GM12873 (cell line): Measurements from ENCODE around the gene PCGF3.

Experiments used
- CTCF ChIP-seq: IDR thresholded peaks from 2 replicates; pipeline ENCODE4 v1.5.1; 2012; ENCODE audit warnings: low read depth, mild to moderate bottlenecking, moderate library complexity, low read length, control low read depth; ENCODE audit not compliant: insufficient read depth; ENCODE audit errors: missing control alignments

Gene PCGF3

DNA sequence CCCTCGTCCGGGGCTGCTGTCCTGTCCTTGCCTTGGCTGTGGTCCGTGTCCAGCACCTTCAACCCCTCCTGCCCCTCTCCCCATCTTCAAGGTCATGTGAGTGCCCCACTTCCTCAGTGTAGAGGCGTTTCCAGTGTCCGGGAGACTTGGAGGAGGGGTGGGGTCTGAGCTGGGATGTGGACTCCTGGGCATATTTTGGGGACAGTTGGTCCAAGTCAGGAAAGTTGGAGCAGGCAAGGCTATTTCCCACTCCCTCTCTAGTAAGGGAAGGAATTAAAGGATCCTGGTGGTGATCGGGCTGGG is 3.0 kb downstream of the PCGF3 start:
- no peak for TF ChIP-seq CTCF

DNA sequence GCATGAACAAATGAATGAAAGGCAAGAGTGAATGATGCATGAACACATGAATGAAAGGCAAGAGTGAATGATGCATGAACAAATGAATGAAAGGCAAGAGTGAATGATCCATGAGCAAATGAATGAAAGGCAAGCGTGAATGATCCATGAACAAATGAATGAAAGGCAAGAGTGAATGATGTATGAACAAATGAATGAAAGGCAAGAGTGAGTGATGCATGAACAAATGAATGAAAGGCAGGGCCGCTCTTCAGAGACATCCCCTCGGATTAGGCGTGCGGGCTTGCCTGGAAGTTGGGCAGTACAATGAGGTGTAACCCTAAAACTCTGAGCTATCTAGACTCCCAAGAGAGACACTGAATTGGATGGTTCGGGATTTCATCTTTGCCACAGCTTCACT is 3.7 kb downstream of the PCGF3 start:
- TF ChIP-seq CTCF: no peak

DNA sequence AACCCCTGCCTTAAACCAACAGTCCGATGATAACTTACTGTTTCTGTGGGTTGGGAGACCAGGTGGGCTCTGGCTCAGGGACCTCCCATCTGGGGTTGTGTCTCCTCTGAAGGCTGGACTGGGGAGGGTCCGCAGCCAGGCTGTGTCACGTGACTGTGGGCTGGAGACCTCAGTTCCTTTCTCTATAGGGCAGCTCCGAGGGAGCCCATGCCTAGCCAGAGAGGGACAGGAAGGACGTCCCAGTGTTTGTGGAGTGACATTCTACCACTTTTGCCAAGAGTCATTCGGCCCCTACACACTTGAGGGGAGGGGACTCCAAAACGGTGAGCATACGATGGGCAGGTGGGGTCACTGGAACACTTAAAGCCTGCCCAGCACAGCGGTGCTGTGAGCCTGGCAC is 4.5 kb downstream of the PCGF3 start:
- no peak for TF ChIP-seq CTCF

DNA sequence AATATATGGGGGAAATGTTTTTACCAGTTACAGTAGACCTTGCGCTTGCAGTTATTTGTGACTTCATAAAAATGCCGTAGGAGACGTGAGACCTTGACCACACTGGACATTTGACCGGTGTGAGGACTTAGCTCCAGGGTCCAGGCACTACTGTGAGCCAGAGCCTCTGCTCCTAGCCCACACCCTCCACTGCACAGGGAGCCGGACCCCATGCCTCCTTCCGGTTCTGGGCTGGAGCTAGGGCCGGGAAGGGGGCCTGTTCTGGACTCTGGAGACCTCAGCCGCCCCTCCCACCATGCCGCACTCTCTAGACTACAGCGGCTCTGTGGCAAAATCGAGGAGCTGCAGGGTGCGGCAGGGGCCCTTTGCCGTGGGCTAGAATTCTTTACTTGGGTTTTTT is 5.3 kb downstream of the PCGF3 start:
- TF ChIP-seq CTCF: no peak

DNA sequence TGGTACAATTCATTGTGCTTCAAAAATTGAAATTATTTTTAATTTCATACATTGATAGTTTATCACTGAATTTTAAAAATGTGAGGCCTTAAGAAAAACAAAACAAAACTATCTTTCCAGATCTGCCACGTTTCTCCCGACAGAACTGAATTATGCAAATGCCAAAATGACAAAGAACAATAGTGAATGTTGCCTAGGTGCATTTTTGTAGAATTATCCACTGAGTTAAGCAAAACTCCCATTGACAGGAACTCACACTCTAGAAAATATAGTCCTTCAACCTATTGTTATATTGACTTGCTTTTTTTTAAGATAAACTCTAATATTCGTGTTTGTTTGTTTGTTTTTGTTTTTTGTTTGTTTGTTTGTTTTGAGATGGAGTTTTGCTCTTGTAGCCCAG is 6.5 kb downstream of the PCGF3 start:
- TF ChIP-seq CTCF: no peak

DNA sequence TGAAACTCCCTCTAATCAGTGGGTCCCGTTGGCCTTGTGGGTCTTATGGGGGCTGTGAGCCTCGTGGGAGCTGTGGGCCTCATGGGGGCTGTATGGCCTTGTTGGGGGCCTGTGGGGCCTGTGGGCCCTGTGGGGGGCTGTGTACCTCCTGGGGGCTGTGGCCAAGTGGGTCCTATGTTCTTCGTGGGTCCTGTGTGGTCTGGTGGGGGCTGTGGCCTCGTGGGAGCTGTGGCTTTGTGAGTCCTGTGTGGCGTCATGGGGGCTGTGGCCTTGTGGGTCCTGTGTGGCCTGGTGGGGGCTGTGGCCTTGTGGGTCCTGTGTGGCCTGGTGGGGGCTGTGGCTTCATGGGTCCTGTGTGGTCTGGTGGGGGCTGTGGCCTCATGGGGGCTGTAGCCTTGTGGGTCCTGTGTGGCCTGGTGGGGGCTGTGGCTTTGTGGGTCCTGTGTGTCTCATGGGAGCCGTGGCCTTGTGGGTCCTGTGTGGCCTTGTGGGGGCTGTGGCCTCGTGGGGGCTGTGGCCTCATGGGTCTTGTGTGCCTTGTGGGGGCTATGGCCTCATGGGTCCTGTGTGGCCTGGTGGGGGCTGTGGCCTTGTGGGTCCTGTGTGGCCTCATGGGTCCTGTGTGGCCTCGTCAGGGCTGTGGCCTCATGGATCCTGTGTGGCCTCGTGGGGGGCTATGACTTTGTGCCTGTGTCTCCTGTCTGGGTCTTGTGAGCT is 7.4 kb downstream of the PCGF3 start:
- TF ChIP-seq CTCF: no peak

DNA sequence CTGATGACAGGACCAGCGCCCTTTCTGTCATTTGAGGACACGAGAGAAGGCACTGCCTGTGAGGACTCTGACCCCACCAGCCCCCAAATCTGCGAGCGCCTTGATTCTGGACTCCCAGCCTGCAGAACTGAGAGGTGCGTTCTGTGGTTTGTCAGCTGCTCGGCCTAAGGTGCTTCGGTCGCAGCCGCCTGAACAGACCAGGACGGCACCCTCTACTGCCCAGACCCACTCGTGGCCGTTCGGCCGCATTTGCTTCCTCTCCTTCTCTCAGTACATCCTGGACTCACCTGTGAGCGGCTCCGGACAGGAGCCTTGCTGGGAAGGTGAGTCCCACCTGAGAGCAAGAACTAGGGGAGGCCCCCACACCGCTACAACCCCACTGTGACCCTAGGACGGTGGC is 8.5 kb downstream of the PCGF3 start:
- TF ChIP-seq CTCF: no peak
